ENCODE measurements around the gene CELF2.

DNA sequence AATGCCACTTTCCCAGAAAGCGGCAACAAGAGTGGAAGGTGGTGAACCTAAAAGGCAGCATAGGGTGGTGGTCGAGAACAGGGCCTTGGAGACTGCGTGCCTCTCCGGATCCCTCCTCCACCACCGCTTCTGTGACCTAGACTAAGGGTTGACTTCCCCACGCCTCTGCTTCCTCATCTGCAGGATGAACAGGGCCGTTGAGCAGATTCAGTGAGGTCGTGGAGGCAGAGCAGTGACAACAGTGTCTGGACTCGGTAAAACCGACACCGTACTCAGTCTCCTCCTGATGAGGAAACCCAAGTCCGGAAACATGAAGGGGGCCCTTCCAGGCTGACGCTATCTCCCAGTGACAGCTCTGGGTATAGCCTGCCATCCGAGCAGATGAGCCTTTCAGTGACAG lies 162.6 kb downstream of the CELF2 start:
- TF ChIP-seq, protein P1, sequence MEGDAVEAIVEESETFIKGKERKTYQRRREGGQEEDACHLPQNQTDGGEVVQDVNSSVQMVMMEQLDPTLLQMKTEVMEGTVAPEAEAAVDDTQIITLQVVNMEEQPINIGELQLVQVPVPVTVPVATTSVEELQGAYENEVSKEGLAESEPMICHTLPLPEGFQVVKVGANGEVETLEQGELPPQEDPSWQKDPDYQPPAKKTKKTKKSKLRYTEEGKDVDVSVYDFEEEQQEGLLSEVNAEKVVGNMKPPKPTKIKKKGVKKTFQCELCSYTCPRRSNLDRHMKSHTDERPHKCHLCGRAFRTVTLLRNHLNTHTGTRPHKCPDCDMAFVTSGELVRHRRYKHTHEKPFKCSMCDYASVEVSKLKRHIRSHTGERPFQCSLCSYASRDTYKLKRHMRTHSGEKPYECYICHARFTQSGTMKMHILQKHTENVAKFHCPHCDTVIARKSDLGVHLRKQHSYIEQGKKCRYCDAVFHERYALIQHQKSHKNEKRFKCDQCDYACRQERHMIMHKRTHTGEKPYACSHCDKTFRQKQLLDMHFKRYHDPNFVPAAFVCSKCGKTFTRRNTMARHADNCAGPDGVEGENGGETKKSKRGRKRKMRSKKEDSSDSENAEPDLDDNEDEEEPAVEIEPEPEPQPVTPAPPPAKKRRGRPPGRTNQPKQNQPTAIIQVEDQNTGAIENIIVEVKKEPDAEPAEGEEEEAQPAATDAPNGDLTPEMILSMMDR (IDR thresholded peaks at IDR 0.05): no peak
- TF ChIP-seq POLR2A (IDR thresholded peaks at IDR 0.05) (no peak), EP300 (IDR thresholded peaks at IDR 0.05) (no peak)
